Heart left ventricle (tissue), 16 donors: Measurements from ENCODE around the gene NR5A2. TPM values are rescaled to one million over a fixed set of nuclear protein-coding genes. Genes with fewer than 3 reads are reported as not detected.

ENCODE experiments used
- ATAC-seq, 4 donors: fragments of 200-7000 bp; cut with Tn5 transposase; one replicate each; pipeline ENCODE4 v1.9.1; 2020 to 2022; ENCODE audit warnings: moderate library complexity in 4 of 4, mild to moderate bottlenecking in 3 of 4, moderate number of reproducible peaks in 1 of 4
- DNase-seq, 5 donors: peaks; one replicate each; pipeline ENCODE4 v3.0.0-alpha.2; 2020
- H3K27ac ChIP-seq, 12 donors: fragments of 200-600 bp; sonication (generic) in 4 of 12; one replicate each; pipeline versions ENCODE4 v1.5.0 to v1.8.0; 2016 to 2022; ENCODE audit warnings: mild to moderate bottlenecking in 2 of 12
- H3K27me3 ChIP-seq, 9 donors: fragments of 200-600 bp; sonication (generic) in 2 of 9; one replicate each; pipeline versions ENCODE4 v1.5.1 to v1.8.0; 2016 to 2022; ENCODE audit warnings: mild to moderate bottlenecking in 3 of 9
- H3K36me3 ChIP-seq, 9 donors: fragments of 200-600 bp; sonication (generic) in 2 of 9; one replicate each; pipeline versions ENCODE4 v1.5.0 to v1.8.0; 2018 to 2022; ENCODE audit warnings: mild to moderate bottlenecking in 2 of 9
- H3K4me1 ChIP-seq, 12 donors: fragments of 200-600 bp; sonication (generic) in 4 of 12; one replicate each; pipeline versions ENCODE4 v1.5.0 to v1.8.0; 2016 to 2022; ENCODE audit warnings: mild to moderate bottlenecking in 3 of 12
- H3K4me3 ChIP-seq, 12 donors: fragments of 200-600 bp; sonication (generic) in 4 of 12; one replicate each; pipeline versions ENCODE4 v1.5.0 to v1.8.0; 2017 to 2022; ENCODE audit warnings: mild to moderate bottlenecking in 9 of 12, moderate library complexity in 4 of 12
- H3K9me3 ChIP-seq, 12 donors: fragments of 200-600 bp; sonication (generic) in 4 of 12; one replicate each; pipeline versions ENCODE4 v1.5.0 to v1.8.0; 2016 to 2022; ENCODE audit warnings: mild to moderate bottlenecking in 1 of 12
- CTCF ChIP-seq, 12 donors: fragments of 200-600 bp; sonication (generic) in 4 of 12; IDR thresholded peaks; one replicate each; pipeline versions ENCODE4 v1.5.0 to v1.8.0; 2018 to 2022; ENCODE audit warnings: antibody characterized with exemption in 12 of 12, mild to moderate bottlenecking in 5 of 12
- POLR2A ChIP-seq, 2 donors: fragments of 450-650 bp; IDR thresholded peaks; one replicate each; pipeline ENCODE4 v1.6.1; 2017; ENCODE audit warnings: antibody characterized with exemption in 2 of 2, mild to moderate bottlenecking in 2 of 2, moderate library complexity in 2 of 2
- WGBS, 4 donors: extraction: QIAGEN DNeasy Blood & Tissue Kit in 2 of 4; methylation state at CpG; one replicate each; pipeline versions ENCODE4 v1.1.5 to v1.1.7; 2013 to 2018; 5-methylcytosine and 5-hydroxymethylcytosine counted together
- intact Hi-C, 10 donors: fragments of 100-400 bp; cut with DNase I; formaldehyde crosslinking; loops; one replicate each; pipeline versions ENCODE4 v1.11.1 to v1.14.2; 2022
- polyA plus RNA-seq, 2 donors: library from polyadenylated mRNA; stranded (reverse); fragments of 200-250 nt; gene quantifications; one replicate each; pipeline ENCODE4 v1.2.3, GENCODE V29; 2013
- total RNA-seq, 9 donors: library from RNA; depleted of rRNA in 2 of 9; stranded (reverse); fragments of >200 nt in 2 of 9; fragmentation: NEBNext Ultra II Directional in 3 of 9; extraction: Animal tissue kit (Norgen Biotek cat#: 25700) in 3 of 9; gene quantifications; one replicate each; pipeline versions ENCODE4 v1.1.0 to v1.2.4, GENCODE V29; 2016 to 2023
- donor health status: ischemic (EF 13 %, LVEDD 7.1; RV severe dilation, severe dysfunction).
- donor health status: healthy with polysubstance abuse.
- donor health status: DM: no; HTN: yes; CAD: no.
- donor health status: DM: no; HTN: no; CAD: no.
- donor health status: ischemic (EF 25% LVEDD 6.9; RV normal size, moderate dysfunction).
- donor health status: ischemic (EF 25% LVEDD 5.7; RV mildly dilated, moderate dysfunction).
- donor health status: healthy.
- donor health status: DM: yes; HTN: yes; CAD: no.
- donor health status: ischemic (EF 35%, LVEDD 5.7; RV mildly dilated, moderate dysfunction).
- donor health status: nonischemic (EF 11% LVEDD 7.7; RV severe dilation, severe dysfunction).
- donor health status: DM: yes; HTN: yes; CAD: no.
- donor health status: PGD.
- donor health status: ischemic (EF 29% LVEDD 5.4; RV normal size, mild dysfunction).
- donor health status: nonischemic (EF 23%, LVEDD 6.1; RV moderate dilation, normal function).

Gene NR5A2
- total and polyA plus RNA-seq, 11 donors, result 0.30 to 2.7 (median 1.0) TPM

- Histone ChIP-seq H3K4me1 (peaks cover 0 to 4% (median 0%) of the 10 kb centered on the region in 12 donors), H3K36me3 (no peaks in the 10 kb centered on the region), H3K4me3 (no peak overlapping the region), H3K27ac (no peak overlapping the region), H3K9me3 (no peaks in the 10 kb centered on the region), H3K27me3 (peaks cover 0 to 3% (median 0%) of the 10 kb centered on the region in 9 donors)
- ATAC-seq (no peak), DNase-seq (no peak)
- intact Hi-C loops, result loop anchor here in 1 of 10 donors (10.0 kb wide), 1 partner anchor 373 kb away; no protein-coding TSS in a partner anchor
- no peak for TF ChIP-seq POLR2A (IDR thresholded peaks at IDR 0.05)
These were observed 93.9 kb downstream of the NR5A2 start for GRCh38 chr1:200121421-200121820.

DNA sequence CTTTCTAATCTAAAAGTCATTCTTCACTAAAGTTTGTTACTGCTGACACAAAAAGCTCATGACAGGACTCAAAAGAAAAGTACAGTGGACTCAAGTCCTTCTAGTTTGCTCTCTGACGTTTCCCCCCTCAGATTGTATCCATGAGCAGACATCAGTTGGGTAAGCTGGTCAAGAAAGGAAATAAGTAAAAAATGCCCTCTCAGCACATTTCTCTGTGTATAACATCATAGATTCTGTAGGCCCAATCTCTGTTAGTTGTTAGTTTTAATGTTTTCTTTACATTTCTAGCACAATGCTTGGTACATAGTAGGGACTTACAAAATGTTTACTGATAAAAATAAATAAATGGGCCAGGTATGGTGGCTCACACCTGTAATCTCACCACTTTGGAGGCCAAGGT, 96.8 kb downstream of the NR5A2 start:
- no peaks in the 10 kb centered on the region for H3K36me3 ChIP-seq
- 63 to 83% (median 79%) methylated on average over 1 of the region's 1 CpG for WGBS, 4 donors
- no peak overlapping the region for H3K27ac ChIP-seq
- intact Hi-C loops, result loop anchor here in 1 of 10 donors (10.0 kb wide), 1 partner anchor 370 kb away; no protein-coding TSS in a partner anchor
- H3K4me1 ChIP-seq, result peaks cover 0 to 5% (median 0%) of the 10 kb centered on the region in 12 donors
- no peak for DNase-seq
- peaks cover 0 to 3% (median 0%) of the 10 kb centered on the region in 9 donors for H3K27me3 ChIP-seq
- H3K4me3 ChIP-seq, result no peak overlapping the region
- TF ChIP-seq CTCF (IDR thresholded peaks at IDR 0.05) (no peak), POLR2A (IDR thresholded peaks at IDR 0.05) (no peak)
- no peak for ATAC-seq
- no peaks in the 10 kb centered on the region for H3K9me3 ChIP-seq

- Histone ChIP-seq H3K36me3 (no peaks in the 10 kb centered on the region), H3K27me3 (peaks cover 0 to 3% (median 0%) of the 10 kb centered on the region in 9 donors), H3K9me3 (no peaks in the 10 kb centered on the region), H3K27ac (no peak overlapping the region), H3K4me1 (peaks cover 0 to 3% (median 0%) of the 10 kb centered on the region in 12 donors), H3K4me3 (no peak overlapping the region)
- no peak for ATAC-seq
- TF ChIP-seq POLR2A (IDR thresholded peaks at IDR 0.05) (no peak), CTCF (IDR thresholded peaks at IDR 0.05) (no peak)
- intact Hi-C loops, result loop anchor here in 1 of 10 donors (10.0 kb wide), 1 partner anchor 367 kb away; no protein-coding TSS in a partner anchor
- DNase-seq, result no peak
- WGBS, 4 donors, result 88 to 92% (median 90%) methylated on average over 7 of the region's 7 CpGs
These were observed 100.6 kb downstream of the NR5A2 start for GRCh38 chr1:200128081-200128480.

DNA sequence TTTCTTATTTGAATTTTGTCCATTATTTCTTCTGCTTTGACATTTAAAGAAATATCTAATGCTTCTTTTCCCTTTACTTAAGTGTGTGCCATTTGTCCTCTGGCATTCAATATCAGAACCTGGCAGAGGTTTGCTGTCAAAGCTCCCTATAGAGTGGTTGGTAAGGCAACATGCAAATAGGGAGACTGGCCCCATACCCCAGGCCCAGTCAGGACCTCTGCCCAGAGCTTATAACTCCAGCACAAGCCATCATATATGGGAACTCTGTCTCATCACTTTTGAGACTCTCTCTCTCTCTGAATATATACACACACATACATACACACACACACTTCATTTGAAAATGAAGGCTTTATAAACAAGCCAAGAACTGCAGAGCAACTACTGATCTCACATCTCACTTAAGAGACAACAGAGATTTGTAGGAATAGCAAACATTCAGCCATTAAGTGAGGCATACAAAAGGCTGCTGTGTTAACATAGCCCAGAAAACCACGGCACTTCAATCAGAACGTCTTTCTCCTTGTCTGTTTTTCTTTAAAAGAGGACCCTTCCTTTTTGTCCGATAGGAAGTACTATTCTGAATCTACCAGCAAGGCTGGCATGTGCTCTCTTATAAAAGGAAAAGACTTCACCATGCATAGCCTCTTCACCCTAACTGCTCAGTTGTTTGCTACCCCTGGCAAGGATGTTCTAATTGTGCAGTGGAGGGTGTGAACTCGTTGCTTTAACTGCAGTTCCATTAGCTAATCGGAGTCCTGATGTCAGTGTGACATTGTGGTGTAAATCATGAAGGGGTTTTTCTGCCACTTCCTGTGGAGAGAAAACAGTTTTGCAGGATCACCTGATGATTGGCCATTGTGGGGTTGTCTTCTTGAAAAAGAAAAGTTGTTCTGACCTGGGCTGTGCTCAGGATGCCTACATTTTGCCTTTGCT, 101.7 kb downstream of the NR5A2 start:
- DNase-seq, result no peak
- TF ChIP-seq CTCF (IDR thresholded peaks at IDR 0.05) (no peak), POLR2A (IDR thresholded peaks at IDR 0.05) (no peak)

More for the DNA sequence above, 101.7 kb downstream of the NR5A2 start:
- WGBS, 4 donors, result 37 to 46% (median 40%) methylated on average over 5 of the region's 5 CpGs
- no peak for ATAC-seq
- Histone ChIP-seq H3K36me3 (no peaks in the 10 kb centered on the region), H3K4me1 (peaks cover 0 to 3% (median 0%) of the 10 kb centered on the region in 12 donors), H3K4me3 (no peak overlapping the region), H3K9me3 (no peaks in the 10 kb centered on the region), H3K27ac (no peak overlapping the region), H3K27me3 (peaks cover 0 to 3% (median 0%) of the 10 kb centered on the region in 9 donors)
- intact Hi-C loops, result loop anchor here in 1 of 10 donors (10.0 kb wide), 1 partner anchor 366 kb away; no protein-coding TSS in a partner anchor
